NCI-H748 (cell line): ENCODE measurements around the gene CALN1.
A peak's percentile ranks its signal among the peaks of the same experiment; 100 is the strongest.

ENCODE experiments used
- DNase-seq: peaks from one replicate; lab custom pipeline; 2025; ENCODE audit not compliant: unreplicated experiment; lab: John Stamatoyannopoulos, UW

CALN1 gene

GRCh38 chr7:72190919-72191318 lies 221.2 kb downstream of the CALN1 start:
- no peak for DNase-seq

- DNase-seq = no peak
These were observed 222.0 kb downstream of the CALN1 start for GRCh38 chr7:72190146-72190545.

- no peak for DNase-seq
These were observed 225.0 kb downstream of the CALN1 start for GRCh38 chr7:72187179-72187578.

GRCh38 chr7:72183835-72184234 lies 228.3 kb downstream of the CALN1 start:
- DNase-seq = peak; percentile 32

- DNase-seq = no peak
These were observed 230.1 kb downstream of the CALN1 start for GRCh38 chr7:72182036-72182435.

- DNase-seq = no peak
These were observed 235.3 kb downstream of the CALN1 start for GRCh38 chr7:72176875-72177274.

GRCh38 chr7:72170475-72170874 lies 241.7 kb downstream of the CALN1 start:
- DNase-seq = no peak

GRCh38 chr7:72163271-72163670 lies 248.9 kb downstream of the CALN1 start:
- no peak for DNase-seq

- no peak for DNase-seq
These were observed 250.6 kb downstream of the CALN1 start for GRCh38 chr7:72161534-72161933.

GRCh38 chr7:72159911-72160310 lies 252.2 kb downstream of the CALN1 start:
- no peak for DNase-seq

- DNase-seq = no peak
These were observed 255.5 kb downstream of the CALN1 start for GRCh38 chr7:72156671-72157070.

- no peak for DNase-seq
These were observed 259.0 kb downstream of the CALN1 start for GRCh38 chr7:72153132-72153512.

GRCh38 chr7:72152161-72153131 lies 259.7 kb downstream of the CALN1 start:
- peak; percentile 34 for DNase-seq

- DNase-seq = no peak
These were observed 271.6 kb downstream of the CALN1 start for GRCh38 chr7:72140566-72140965.

- DNase-seq = no peak
These were observed 285.0 kb downstream of the CALN1 start for GRCh38 chr7:72127136-72127535.

GRCh38 chr7:72123913-72124312 lies 288.2 kb downstream of the CALN1 start:
- DNase-seq = no peak

GRCh38 chr7:72118366-72118765 lies 293.8 kb downstream of the CALN1 start:
- no peak for DNase-seq

GRCh38 chr7:72114129-72114528 lies 298.0 kb downstream of the CALN1 start:
- no peak for DNase-seq

GRCh38 chr7:72112992-72113391 lies 299.1 kb downstream of the CALN1 start:
- DNase-seq = no peak

GRCh38 chr7:72112530-72112929 lies 299.6 kb downstream of the CALN1 start:
- no peak for DNase-seq

GRCh38 chr7:72111086-72111485 lies 301.1 kb downstream of the CALN1 start:
- no peak for DNase-seq

- DNase-seq = no peak
These were observed 302.6 kb downstream of the CALN1 start for GRCh38 chr7:72109566-72109965.

- DNase-seq = no peak
These were observed 305.7 kb downstream of the CALN1 start for GRCh38 chr7:72106405-72106804.
